ENCODE results near the gene GLIS2. TPM values are rescaled to one million over a fixed set of nuclear protein-coding genes. Genes with fewer than 3 reads are reported as not detected.

GLIS2 gene
- total RNA-seq, 1 experiment from 2014 or later, result 2.1 TPM

GRCh38 chr16:4385066-4385788 is 69.4 kb downstream of the GLIS2 start:
- POLR2A ChIA-PET (ENCODE audit: unreplicated experiment), result no interaction called here
- no peaks in the 10 kb centered on the region for H3K27me3 ChIP-seq (ENCODE audit: low read length)
- no peak for DNase-seq
- no peak overlapping the region for H2AFZ ChIP-seq (ENCODE audit: low read length)
- H3K9me2 ChIP-seq (replicated peaks; ENCODE audit: low read length), result no peaks in the 10 kb centered on the region
- H3F3A ChIP-seq (ENCODE audit: low read length, unreplicated experiment), result no peaks in the 10 kb centered on the region
- BruUV-seq (replicated peaks), result no TSS peak
- ATAC-seq, result no peak
- H3K27ac ChIP-seq (ENCODE audit: low read length), result no peak overlapping the region
- TF ChIP-seq CTCF (conservative IDR thresholded peaks at IDR 0.05; ENCODE audit: low read depth, low read length) (no peak), EZH2phosphoT487 (IDR thresholded peaks at IDR 0.05; ENCODE audit: borderline replicate concordance, low read length) (no peak), EZH2 (IDR thresholded peaks at IDR 0.05; ENCODE audit: low read length, unreplicated experiment) (no peak)
- H3K36me3 ChIP-seq (ENCODE audit: low read depth, low read length), result no peaks in the 10 kb centered on the region
- H3K79me2 ChIP-seq (ENCODE audit: low read length), result no peaks in the 10 kb centered on the region
- no peak overlapping the region for H3K4me2 ChIP-seq (ENCODE audit: low read length)
- no peaks in the 10 kb centered on the region for H3K4me1 ChIP-seq (ENCODE audit: insufficient read depth, low read length)
- H3K9me3 ChIP-seq (ENCODE audit: low read length), result no peaks in the 10 kb centered on the region
- no peak overlapping the region for H3K9ac ChIP-seq (ENCODE audit: low read length)
- H4K20me1 ChIP-seq (ENCODE audit: low read length), result no peaks in the 10 kb centered on the region
- H3K4me3 ChIP-seq (ENCODE audit: low read length), result no peak overlapping the region
- intact Hi-C loops (cut with micrococcal nuclease), result no loop called here
- CTCF ChIA-PET, result no interaction called here

GRCh38 chr16:4385789-4386450 is 70.1 kb downstream of the GLIS2 start:
- ChIA-PET POLR2A (ENCODE audit: unreplicated experiment) (no interaction called here), CTCF (no interaction called here)
- TF ChIP-seq EZH2phosphoT487 (IDR thresholded peaks at IDR 0.05; ENCODE audit: borderline replicate concordance, low read length) (no peak), EZH2 (IDR thresholded peaks at IDR 0.05; ENCODE audit: low read length, unreplicated experiment) (no peak), CTCF (conservative IDR thresholded peaks at IDR 0.05; ENCODE audit: low read depth, low read length) (no peak)

GRCh38 chr16:4386451-4386805 is 70.6 kb downstream of the GLIS2 start:
- Histone ChIP-seq H3K9me2 (replicated peaks; ENCODE audit: low read length) (no peaks in the 10 kb centered on the region), H3F3A (ENCODE audit: low read length, unreplicated experiment) (no peaks in the 10 kb centered on the region), H3K9me3 (ENCODE audit: low read length) (no peaks in the 10 kb centered on the region), H3K9ac (ENCODE audit: low read length) (no peak overlapping the region), H3K4me2 (ENCODE audit: low read length) (no peak overlapping the region), H3K79me2 (ENCODE audit: low read length) (no peaks in the 10 kb centered on the region), H4K20me1 (ENCODE audit: low read length) (no peaks in the 10 kb centered on the region), H3K27ac (ENCODE audit: low read length) (no peak overlapping the region), H3K4me3 (ENCODE audit: low read length) (no peak overlapping the region), H3K27me3 (ENCODE audit: low read length) (no peaks in the 10 kb centered on the region), H3K4me1 (ENCODE audit: insufficient read depth, low read length) (no peaks in the 10 kb centered on the region), H3K36me3 (ENCODE audit: low read depth, low read length) (no peaks in the 10 kb centered on the region), H2AFZ (ENCODE audit: low read length) (no peak overlapping the region)
- no peak for TF ChIP-seq EZH2phosphoT487 (IDR thresholded peaks at IDR 0.05; ENCODE audit: borderline replicate concordance, low read length)
- TF ChIP-seq EZH2 (IDR thresholded peaks at IDR 0.05; ENCODE audit: low read length, unreplicated experiment), result no peak
- no peak for TF ChIP-seq CTCF (conservative IDR thresholded peaks at IDR 0.05; ENCODE audit: low read depth, low read length)
- POLR2A ChIA-PET (ENCODE audit: unreplicated experiment), result no interaction called here
- CTCF ChIA-PET, result no interaction called here
- intact Hi-C loops (cut with micrococcal nuclease), result no loop called here
- no TSS peak for BruUV-seq (replicated peaks)
- no peak for DNase-seq
- no peak for ATAC-seq

More at GRCh38 chr16:4385789-4386450, 70.1 kb downstream of the GLIS2 start:
- no TSS peak for BruUV-seq (replicated peaks)
- no peaks in the 10 kb centered on the region for H3K79me2 ChIP-seq (ENCODE audit: low read length)
- H3F3A ChIP-seq (ENCODE audit: low read length, unreplicated experiment), result no peaks in the 10 kb centered on the region
- ATAC-seq (no peak), DNase-seq (no peak)
- no peaks in the 10 kb centered on the region for H3K9me2 ChIP-seq (replicated peaks; ENCODE audit: low read length)
- H3K27ac ChIP-seq (ENCODE audit: low read length), result no peak overlapping the region
- no peak overlapping the region for H2AFZ ChIP-seq (ENCODE audit: low read length)
- no peaks in the 10 kb centered on the region for H3K36me3 ChIP-seq (ENCODE audit: low read depth, low read length)
- no peaks in the 10 kb centered on the region for H3K27me3 ChIP-seq (ENCODE audit: low read length)
- no peak overlapping the region for H3K4me2 ChIP-seq (ENCODE audit: low read length)
- H3K4me1 ChIP-seq (ENCODE audit: insufficient read depth, low read length), result no peaks in the 10 kb centered on the region
- H4K20me1 ChIP-seq (ENCODE audit: low read length), result no peaks in the 10 kb centered on the region
- intact Hi-C loops (cut with micrococcal nuclease), result no loop called here
- no peak overlapping the region for H3K4me3 ChIP-seq (ENCODE audit: low read length)
- H3K9ac ChIP-seq (ENCODE audit: low read length), result no peak overlapping the region
- H3K9me3 ChIP-seq (ENCODE audit: low read length), result no peaks in the 10 kb centered on the region
